ENCODE results near the gene MAP1LC3B2.
"Not testable (repeated sequence)": the region's sequence is repeated elsewhere in the genome, so short reads cannot be mapped to it uniquely, and the experiment has no call there.

The MAP1LC3B2 gene

GRCh38 chr12:116558280-116559161, 660 bp upstream of the MAP1LC3B2 start:
- no peak for DNase-seq (ENCODE audit: low read depth, low spot score)

- no peak for DNase-seq (ENCODE audit: low read depth, low spot score)
Measured at GRCh38 chr12:116561181-116561821, 2.1 kb downstream of the MAP1LC3B2 start.

- DNase-seq (ENCODE audit: low read depth, low spot score) = no peak
Measured at GRCh38 chr12:116562090-116562489, 2.9 kb downstream of the MAP1LC3B2 start.

- no peak for DNase-seq (ENCODE audit: low read depth, low spot score)
Measured at GRCh38 chr12:116563262-116563661, 4.1 kb downstream of the MAP1LC3B2 start.

- no peak for DNase-seq (ENCODE audit: low read depth, low spot score)
Measured at GRCh38 chr12:116564080-116564479, 4.9 kb downstream of the MAP1LC3B2 start.

GRCh38 chr12:116565221-116565620, 6.0 kb downstream of the MAP1LC3B2 start:
- DNase-seq (ENCODE audit: low read depth, low spot score) = not testable (repeated sequence)

GRCh38 chr12:116565963-116566362, 6.8 kb downstream of the MAP1LC3B2 start:
- DNase-seq (ENCODE audit: low read depth, low spot score) = no peak

GRCh38 chr12:116568203-116568602, 9.0 kb downstream of the MAP1LC3B2 start:
- no peak for DNase-seq (ENCODE audit: low read depth, low spot score)

GRCh38 chr12:116571089-116571488, 11.9 kb downstream of the MAP1LC3B2 start:
- DNase-seq (ENCODE audit: low read depth, low spot score) = no peak

- DNase-seq (ENCODE audit: low read depth, low spot score) = no peak
Measured at GRCh38 chr12:116573776-116574175, 14.6 kb downstream of the MAP1LC3B2 start.

GRCh38 chr12:116575754-116576153, 16.6 kb downstream of the MAP1LC3B2 start:
- not testable (repeated sequence) for DNase-seq (ENCODE audit: low read depth, low spot score)

- DNase-seq (ENCODE audit: low read depth, low spot score) = no peak
Measured at GRCh38 chr12:116577154-116577561, 18.0 kb downstream of the MAP1LC3B2 start.

GRCh38 chr12:116578051-116578450, 18.9 kb downstream of the MAP1LC3B2 start:
- DNase-seq (ENCODE audit: low read depth, low spot score) = no peak

- DNase-seq (ENCODE audit: low read depth, low spot score) = no peak
Measured at GRCh38 chr12:116582610-116583009, 23.4 kb downstream of the MAP1LC3B2 start.

- DNase-seq (ENCODE audit: low read depth, low spot score) = no peak
Measured at GRCh38 chr12:116583129-116583694, 24.0 kb downstream of the MAP1LC3B2 start.

GRCh38 chr12:116587270-116587669, 28.1 kb downstream of the MAP1LC3B2 start:
- no peak for DNase-seq (ENCODE audit: low read depth, low spot score)

GRCh38 chr12:116588390-116589028, 29.3 kb downstream of the MAP1LC3B2 start:
- DNase-seq (ENCODE audit: low read depth, low spot score) = no peak

- DNase-seq (ENCODE audit: low read depth, low spot score) = no peak
Measured at GRCh38 chr12:116589581-116589980, 30.4 kb downstream of the MAP1LC3B2 start.

GRCh38 chr12:116590561-116590960, 31.4 kb downstream of the MAP1LC3B2 start:
- no peak for DNase-seq (ENCODE audit: low read depth, low spot score)

- no peak for DNase-seq (ENCODE audit: low read depth, low spot score)
Measured at GRCh38 chr12:116591855-116592637, 32.9 kb downstream of the MAP1LC3B2 start.

- no peak for DNase-seq (ENCODE audit: low read depth, low spot score)
Measured at GRCh38 chr12:116592731-116593130, 33.5 kb downstream of the MAP1LC3B2 start.

Measured in iPS DF 19.7 (cell line).